Neural progenitor cell (in vitro differentiated cells): Measurements from ENCODE around the gene RIPOR2. TPM values are rescaled to one million over a fixed set of nuclear protein-coding genes. Genes with fewer than 3 reads are reported as not detected.

Experiments
- DNase-seq: peaks from one replicate; pipeline ENCODE4 v3.0.0-alpha.2; 2016; ENCODE audit warnings: low spot score
- H2AFZ ChIP-seq: fragments of 200-600 bp; sonication (generic); replicated peaks from 2 replicates; pipeline ENCODE4 v1.6.1; 2016; ENCODE audit warnings: antibody characterized with exemption
- H3F3A ChIP-seq: fragments of 200-600 bp; sonication (generic); 2 replicates; pipeline ENCODE4 v1.6.1; 2016; ENCODE audit warnings: antibody characterized with exemption, low read depth
- H3K27ac ChIP-seq: fragments of 200-600 bp; sonication (generic); 2 replicates; pipeline ENCODE4 v1.5.1; 2016; ENCODE audit warnings: mild to moderate bottlenecking
- H3K27me3 ChIP-seq: fragments of 200-600 bp; sonication (generic); 2 replicates; pipeline ENCODE4 v1.6.1; 2016; ENCODE audit warnings: mild to moderate bottlenecking, moderate library complexity
- H3K36me3 ChIP-seq: fragments of 200-600 bp; sonication (generic); 2 replicates; pipeline ENCODE4 v1.5.1; 2016
- H3K4me1 ChIP-seq: fragments of 200-600 bp; sonication (generic); 2 replicates; pipeline ENCODE4 v1.6.1; 2016; ENCODE audit warnings: mixed run types
- H3K4me2 ChIP-seq: fragments of 200-600 bp; sonication (generic); 2 replicates; pipeline ENCODE4 v1.6.1; 2016
- H3K4me3 ChIP-seq: fragments of 200-600 bp; sonication (generic); 2 replicates; pipeline ENCODE4 v1.5.1; 2016
- H3K79me2 ChIP-seq: fragments of 200-600 bp; sonication (generic); 2 replicates; pipeline ENCODE4 v1.6.1; 2016; ENCODE audit warnings: low read depth
- H3K9ac ChIP-seq: fragments of 200-600 bp; sonication (generic); 2 replicates; pipeline ENCODE4 v1.6.1; 2016
- H3K9me3 ChIP-seq: fragments of 200-600 bp; sonication (generic); 2 replicates; pipeline ENCODE4 v1.5.1; 2016; ENCODE audit warnings: low read depth
- H4K20me1 ChIP-seq: fragments of 200-600 bp; sonication (generic); 2 replicates; pipeline ENCODE4 v1.6.1; 2016; ENCODE audit warnings: low read depth
- H3K27ac Mint-ChIP-seq: 3 replicates; pipeline ENCODE4 v1.8.0; 2021; ENCODE audit warnings: mixed read lengths
- H3K27me3 Mint-ChIP-seq: 2 replicates; pipeline ENCODE4 v1.8.0; 2022; ENCODE audit warnings: low read depth, mild to moderate bottlenecking, inconsistent platforms, moderate library complexity, mixed read lengths; ENCODE audit not compliant: insufficient read depth
- H3K36me3 Mint-ChIP-seq: 3 replicates; pipeline ENCODE4 v1.8.0; 2021; ENCODE audit warnings: mixed read lengths
- H3K4me1 Mint-ChIP-seq: 3 replicates; pipeline ENCODE4 v1.8.0; 2021; ENCODE audit warnings: mixed read lengths
- H3K4me3 Mint-ChIP-seq: 3 replicates; pipeline ENCODE4 v1.8.0; 2021; ENCODE audit warnings: mild to moderate bottlenecking, moderate library complexity, mixed read lengths
- H3K9me3 Mint-ChIP-seq: 3 replicates; pipeline ENCODE4 v1.8.0; 2020; ENCODE audit warnings: mixed read lengths
- EZH2 ChIP-seq: fragments of 200-600 bp; sonication (generic); IDR thresholded peaks from 2 replicates; pipeline ENCODE4 v1.6.1; 2017; ENCODE audit warnings: antibody characterized with exemption, mild to moderate bottlenecking, moderate library complexity
- EZH2phosphoT487 ChIP-seq: fragments of 200-600 bp; sonication (generic); IDR thresholded peaks from 2 replicates; pipeline ENCODE4 v1.6.1; 2017; ENCODE audit warnings: antibody characterized with exemption
- total RNA-seq: library from RNA; depleted of rRNA; stranded (reverse); fragments of >200 nt; gene quantifications from 2 replicates; pipeline ENCODE4 v1.2.3, GENCODE V29; 2015; ENCODE audit warnings: low replicate concordance
- TF ChIP-seq, protein P1 (sequence below): fragments of 200-600 bp; sonication (generic); IDR thresholded peaks from 2 replicates; pipeline ENCODE4 v1.5.1; 2017; ENCODE audit warnings: antibody characterized with exemption, mild to moderate bottlenecking

The RIPOR2 gene
- total RNA-seq, 1 donor from 2014 or later: 0.26 TPM

DNA sequence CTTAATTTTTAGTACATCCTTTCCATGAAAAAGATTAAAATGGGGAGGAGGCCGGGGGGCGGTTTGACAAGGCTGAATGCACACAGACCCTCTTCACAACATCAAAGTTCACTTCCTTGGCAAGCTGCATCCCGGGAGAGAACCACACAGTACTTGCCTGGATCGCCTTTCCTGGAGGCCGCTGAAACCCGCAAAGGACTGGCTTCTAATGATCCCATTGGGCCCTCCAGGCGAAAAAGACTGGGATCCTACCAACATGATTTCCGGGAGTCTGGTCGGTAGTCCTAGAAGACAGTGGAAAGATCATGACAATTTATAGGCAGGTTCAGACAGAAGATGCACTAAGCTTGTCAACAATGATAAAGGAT, 60.2 kb downstream of the RIPOR2 start:
- H3K4me2 ChIP-seq: no peak overlapping the region
- DNase-seq: no peak
- H3K27me3 ChIP-seq: no peaks in the 10 kb centered on the region
- no peak overlapping the region for H2AFZ ChIP-seq
- no peaks in the 10 kb centered on the region for H3K36me3 ChIP-seq
- no peak overlapping the region for H3K4me3 Mint-ChIP-seq
- no peak for TF ChIP-seq EZH2
- no peak for TF ChIP-seq EZH2phosphoT487
- TF ChIP-seq, protein P1, sequence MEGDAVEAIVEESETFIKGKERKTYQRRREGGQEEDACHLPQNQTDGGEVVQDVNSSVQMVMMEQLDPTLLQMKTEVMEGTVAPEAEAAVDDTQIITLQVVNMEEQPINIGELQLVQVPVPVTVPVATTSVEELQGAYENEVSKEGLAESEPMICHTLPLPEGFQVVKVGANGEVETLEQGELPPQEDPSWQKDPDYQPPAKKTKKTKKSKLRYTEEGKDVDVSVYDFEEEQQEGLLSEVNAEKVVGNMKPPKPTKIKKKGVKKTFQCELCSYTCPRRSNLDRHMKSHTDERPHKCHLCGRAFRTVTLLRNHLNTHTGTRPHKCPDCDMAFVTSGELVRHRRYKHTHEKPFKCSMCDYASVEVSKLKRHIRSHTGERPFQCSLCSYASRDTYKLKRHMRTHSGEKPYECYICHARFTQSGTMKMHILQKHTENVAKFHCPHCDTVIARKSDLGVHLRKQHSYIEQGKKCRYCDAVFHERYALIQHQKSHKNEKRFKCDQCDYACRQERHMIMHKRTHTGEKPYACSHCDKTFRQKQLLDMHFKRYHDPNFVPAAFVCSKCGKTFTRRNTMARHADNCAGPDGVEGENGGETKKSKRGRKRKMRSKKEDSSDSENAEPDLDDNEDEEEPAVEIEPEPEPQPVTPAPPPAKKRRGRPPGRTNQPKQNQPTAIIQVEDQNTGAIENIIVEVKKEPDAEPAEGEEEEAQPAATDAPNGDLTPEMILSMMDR: no peak
- no peak overlapping the region for H3K27ac Mint-ChIP-seq
- H3K9ac ChIP-seq: no peak overlapping the region
- peaks cover 4% of the 10 kb centered on the region for H4K20me1 ChIP-seq
- peaks cover 12% of the 10 kb centered on the region for H3K9me3 Mint-ChIP-seq
- H3K4me3 ChIP-seq: no peak overlapping the region
- peaks cover 39% of the 10 kb centered on the region for H3F3A ChIP-seq
- no peaks in the 10 kb centered on the region for H3K9me3 ChIP-seq
- H3K27ac ChIP-seq: no peak overlapping the region
- peaks cover 44% of the 10 kb centered on the region for H3K4me1 ChIP-seq
- H3K36me3 Mint-ChIP-seq: no peaks in the 10 kb centered on the region
- H3K79me2 ChIP-seq: no peaks in the 10 kb centered on the region
- no peaks in the 10 kb centered on the region for H3K27me3 Mint-ChIP-seq
- H3K4me1 Mint-ChIP-seq: peaks cover 20% of the 10 kb centered on the region

DNA sequence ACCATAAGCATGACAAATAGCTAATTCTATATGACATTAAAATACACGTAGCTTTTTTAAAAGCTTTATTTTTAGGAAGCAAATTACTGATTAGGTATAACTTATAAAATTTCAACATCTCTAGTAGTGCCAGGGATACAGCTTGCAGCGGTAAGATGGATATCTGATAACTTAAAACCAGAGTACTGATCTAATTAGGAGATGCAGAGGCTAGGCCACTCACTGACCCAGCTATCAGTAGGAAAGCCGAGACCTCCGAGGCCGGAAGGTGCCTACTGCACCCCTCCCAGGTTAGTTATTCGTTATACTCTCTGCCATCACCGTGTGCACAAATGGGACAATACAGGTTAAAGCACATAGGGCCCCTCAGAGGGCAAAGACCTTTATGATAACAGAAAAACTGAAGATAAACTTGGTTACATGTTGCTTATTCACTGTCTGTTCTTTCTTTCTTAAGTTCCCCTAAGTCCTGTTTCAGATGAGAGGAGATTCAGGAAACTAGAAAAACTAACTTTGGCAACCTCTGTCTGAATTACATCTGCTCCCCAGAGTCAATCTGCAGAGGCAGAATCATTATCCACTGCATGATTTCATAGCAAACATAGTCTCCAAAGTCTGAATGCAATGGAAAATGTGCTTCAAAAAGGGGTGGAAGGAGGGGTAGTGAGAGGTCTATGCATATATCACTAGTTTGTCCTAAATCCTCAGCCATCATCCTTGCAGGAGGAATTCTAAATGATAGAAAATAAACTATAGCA, 60.8 kb downstream of the RIPOR2 start:
- Histone ChIP-seq H3K9me3 (no peaks in the 10 kb centered on the region), H3K27ac (no peak overlapping the region), H3K36me3 (no peaks in the 10 kb centered on the region), H2AFZ (no peak overlapping the region), H3F3A (peaks cover 39% of the 10 kb centered on the region), H3K9ac (no peak overlapping the region), H3K27me3 (no peaks in the 10 kb centered on the region), H4K20me1 (peaks cover 4% of the 10 kb centered on the region), H3K4me2 (no peak overlapping the region), H3K4me3 (no peak overlapping the region), H3K4me1 (peaks cover 42% of the 10 kb centered on the region), H3K79me2 (no peaks in the 10 kb centered on the region)
- Mint-ChIP-seq H3K27me3 (no peaks in the 10 kb centered on the region), H3K9me3 (peaks cover 12% of the 10 kb centered on the region), H3K4me1 (peaks cover 20% of the 10 kb centered on the region), H3K36me3 (no peaks in the 10 kb centered on the region), H3K27ac (no peak overlapping the region), H3K4me3 (no peak overlapping the region)
- no peak for TF ChIP-seq EZH2
- TF ChIP-seq, protein P1: no peak
- no peak for TF ChIP-seq EZH2phosphoT487
- no peak for DNase-seq

DNA sequence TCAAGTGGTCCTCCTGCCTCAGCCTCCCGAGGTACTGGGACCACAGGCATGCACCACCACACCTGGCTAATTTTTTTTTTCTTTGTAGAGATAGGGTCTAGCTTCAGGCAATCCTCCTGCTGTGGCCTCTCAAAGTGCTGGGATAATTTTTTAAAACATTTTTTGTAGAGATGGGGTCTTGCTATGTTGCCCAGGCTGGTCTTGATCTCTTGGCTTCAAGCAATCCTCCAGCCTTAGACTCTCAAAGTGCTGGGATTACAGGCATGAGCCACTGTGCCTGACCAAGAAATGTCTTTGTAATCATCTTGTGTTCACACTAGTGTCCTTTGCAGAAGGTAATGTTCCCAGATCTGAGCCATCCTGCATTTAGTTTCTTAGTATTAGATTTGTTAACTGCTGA, 61.6 kb downstream of the RIPOR2 start:
- Histone ChIP-seq H3K9me3 (no peaks in the 10 kb centered on the region), H3K27me3 (no peaks in the 10 kb centered on the region), H4K20me1 (peaks cover 4% of the 10 kb centered on the region), H3K27ac (no peak overlapping the region), H2AFZ (no peak overlapping the region), H3K36me3 (no peaks in the 10 kb centered on the region), H3K79me2 (no peaks in the 10 kb centered on the region), H3K4me2 (no peak overlapping the region), H3K9ac (no peak overlapping the region), H3F3A (peaks cover 39% of the 10 kb centered on the region), H3K4me3 (no peak overlapping the region), H3K4me1 (peaks cover 38% of the 10 kb centered on the region)
- TF ChIP-seq EZH2phosphoT487: no peak
- TF ChIP-seq EZH2: no peak
- TF ChIP-seq, protein P1: no peak
- DNase-seq: no peak
- no peak overlapping the region for H3K4me3 Mint-ChIP-seq
- H3K27ac Mint-ChIP-seq: no peak overlapping the region
- no peaks in the 10 kb centered on the region for H3K36me3 Mint-ChIP-seq
- H3K4me1 Mint-ChIP-seq: peaks cover 20% of the 10 kb centered on the region
- no peaks in the 10 kb centered on the region for H3K27me3 Mint-ChIP-seq
- peaks cover 12% of the 10 kb centered on the region for H3K9me3 Mint-ChIP-seq
